ENCODE results near the gene WDTC1.
A peak's percentile ranks its signal among the peaks of the same experiment; 100 is the strongest.

WDTC1 gene

DNA sequence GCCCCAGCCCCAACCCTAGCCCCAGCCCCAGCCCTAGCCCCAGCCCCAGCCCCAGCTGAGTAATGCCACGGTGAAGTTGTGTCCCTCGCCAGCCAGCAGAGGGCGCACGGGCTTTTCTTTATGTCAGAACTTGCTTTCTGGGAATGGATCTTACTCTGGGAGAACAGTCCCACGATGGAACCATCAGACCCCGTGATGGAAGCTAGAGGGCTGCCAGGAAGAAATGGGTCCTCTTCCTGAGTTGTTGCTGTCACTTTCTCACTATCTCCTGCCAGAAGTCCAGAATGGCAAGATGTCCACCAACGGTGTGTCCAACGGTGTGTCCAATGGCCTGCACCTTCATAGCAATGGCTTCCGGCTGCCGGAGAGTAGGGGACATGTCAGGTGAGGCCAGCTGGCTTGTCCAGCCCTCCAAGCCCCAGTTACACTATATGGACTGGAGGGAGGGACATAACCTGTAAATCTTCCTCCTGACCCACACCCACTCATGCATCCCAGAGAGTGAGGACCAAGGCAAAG, 62.4 kb downstream of the WDTC1 start:
- TF ChIP-seq CTCF (IDR thresholded peaks at IDR 0.05; ENCODE audit: low read depth, low read length, missing control alignments): peak; percentile 75
- H3K4me3 ChIP-seq (replicated peaks; ENCODE audit: low read depth, low read length): no peak overlapping the region
- no peak for DNase-seq (ENCODE audit: extremely low read depth, low read depth)

DNA sequence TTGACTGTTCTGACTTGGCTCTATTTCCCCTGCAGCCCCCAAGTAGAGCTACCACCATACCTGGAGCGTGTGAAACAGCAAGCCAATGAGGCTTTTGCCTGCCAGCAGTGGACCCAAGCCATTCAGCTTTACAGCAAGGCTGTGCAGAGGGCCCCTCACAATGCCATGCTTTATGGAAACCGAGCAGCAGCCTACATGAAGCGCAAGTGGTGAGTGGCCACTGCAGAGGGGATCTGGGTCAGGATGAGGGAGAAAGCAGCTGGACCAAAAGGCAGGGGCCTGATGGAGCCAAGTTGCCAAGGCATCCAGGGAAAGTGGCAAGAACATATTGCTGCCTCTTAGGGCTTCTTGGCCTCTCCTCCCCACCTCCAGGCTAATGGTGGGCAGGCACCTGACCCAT, 63.5 kb downstream of the WDTC1 start:
- H3K4me3 ChIP-seq (replicated peaks; ENCODE audit: low read depth, low read length): no peak overlapping the region
- no peak for TF ChIP-seq CTCF (IDR thresholded peaks at IDR 0.05; ENCODE audit: low read depth, low read length, missing control alignments)
- DNase-seq (ENCODE audit: extremely low read depth, low read depth): no peak

DNA sequence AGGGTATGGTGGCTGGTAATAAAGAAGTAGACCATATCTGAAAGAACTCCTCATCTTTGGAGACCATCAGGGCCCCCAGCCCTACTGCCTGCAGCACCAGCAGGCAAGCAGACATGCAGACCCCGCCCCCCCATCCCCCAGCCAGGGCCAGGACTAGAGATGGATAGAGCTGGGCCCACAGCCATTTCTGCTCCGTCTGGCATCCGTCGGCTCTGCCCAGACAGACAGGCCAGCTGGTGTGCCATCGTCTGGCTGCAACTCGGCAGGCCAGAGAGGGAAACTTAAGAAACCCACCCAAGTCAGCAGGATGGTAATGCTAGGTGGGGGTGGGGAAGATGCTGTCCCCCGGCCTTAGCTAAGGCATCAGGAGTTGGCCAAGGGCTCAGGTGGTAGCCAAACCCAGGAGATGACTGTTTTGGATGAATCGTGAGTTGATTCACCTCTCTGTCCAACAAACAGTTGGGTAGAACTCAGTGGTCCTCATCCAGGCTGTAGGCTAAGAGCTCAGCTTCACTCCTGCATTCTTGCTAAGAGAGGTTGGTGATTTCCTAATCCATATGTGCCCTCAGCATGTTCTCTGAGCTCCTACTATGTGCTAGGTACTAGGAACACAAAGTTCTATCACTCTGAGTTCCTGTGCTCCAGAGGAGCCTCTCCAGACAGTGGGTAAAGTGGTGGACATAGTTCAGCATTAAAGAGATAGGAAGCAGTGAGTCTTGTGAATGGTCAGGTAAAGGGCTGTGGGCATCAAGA, 64.4 kb downstream of the WDTC1 start:
- no peak for DNase-seq (ENCODE audit: extremely low read depth, low read depth)
- H3K4me3 ChIP-seq (replicated peaks; ENCODE audit: low read depth, low read length): no peak overlapping the region
- no peak for TF ChIP-seq CTCF (IDR thresholded peaks at IDR 0.05; ENCODE audit: low read depth, low read length, missing control alignments)

GRCh38 chr1:27299385-27300271, 65.2 kb downstream of the WDTC1 start:
- peak; percentile 64 for DNase-seq (ENCODE audit: extremely low read depth, low read depth)
- no peak overlapping the region for H3K4me3 ChIP-seq (replicated peaks; ENCODE audit: low read depth, low read length)
- TF ChIP-seq CTCF (IDR thresholded peaks at IDR 0.05; ENCODE audit: low read depth, low read length, missing control alignments): no peak

GRCh38 chr1:27300341-27301051, 66.1 kb downstream of the WDTC1 start:
- no peak overlapping the region for H3K4me3 ChIP-seq (replicated peaks; ENCODE audit: low read depth, low read length)
- DNase-seq (ENCODE audit: extremely low read depth, low read depth): peak; percentile 87
- peak; percentile 91 for TF ChIP-seq CTCF (IDR thresholded peaks at IDR 0.05; ENCODE audit: low read depth, low read length, missing control alignments)

- TF ChIP-seq CTCF (IDR thresholded peaks at IDR 0.05; ENCODE audit: low read depth, low read length, missing control alignments): no peak
- no peak overlapping the region for H3K4me3 ChIP-seq (replicated peaks; ENCODE audit: low read depth, low read length)
- no peak for DNase-seq (ENCODE audit: extremely low read depth, low read depth)
These were observed 66.6 kb downstream of the WDTC1 start for GRCh38 chr1:27301052-27301422.
